ENCODE data around the gene KANK2.

The KANK2 gene

DNA sequence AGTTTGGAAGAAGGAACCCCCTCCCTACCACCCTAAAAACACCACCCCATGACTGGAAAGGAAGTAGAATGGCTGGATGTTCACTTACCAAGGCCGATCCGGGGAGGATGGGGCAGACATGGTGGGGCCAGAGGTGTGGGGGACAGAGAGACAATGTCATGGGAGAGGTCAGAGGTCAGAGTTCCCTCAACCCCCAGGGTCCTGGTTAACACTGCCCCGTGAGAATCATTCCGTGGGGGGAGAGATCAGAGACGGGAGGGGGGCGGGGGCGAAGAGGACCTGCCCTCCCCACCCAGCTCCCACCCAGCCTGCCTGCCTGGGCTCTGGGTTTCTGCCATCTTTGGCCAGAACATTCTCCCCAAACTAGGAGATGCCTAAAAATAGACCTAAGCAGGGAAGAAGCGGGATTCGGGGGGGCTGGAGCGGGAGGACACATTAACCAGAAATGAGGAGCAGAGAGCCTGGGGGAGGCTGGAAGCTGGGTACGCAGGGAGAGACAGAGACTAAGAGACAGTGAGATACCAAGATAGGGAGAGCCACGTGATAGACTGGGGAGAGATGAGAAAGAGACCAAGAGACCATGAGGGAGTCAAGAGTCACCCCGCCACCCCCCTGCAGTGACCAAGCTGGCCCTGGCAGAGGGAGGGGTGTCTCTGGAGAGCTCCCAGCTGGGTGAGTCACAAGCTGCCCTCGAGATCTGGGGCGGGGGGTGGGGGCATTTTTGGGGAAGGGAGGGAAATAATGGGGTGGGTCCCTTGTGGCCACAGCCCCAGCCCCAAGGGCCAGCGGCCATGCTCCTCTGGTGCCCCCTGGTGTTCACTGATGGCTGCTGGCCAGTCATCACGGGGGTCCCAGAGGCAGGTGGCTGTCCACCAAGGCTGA is 6.1 kb upstream of the KANK2 start:
- TF ChIP-seq, protein P1, sequence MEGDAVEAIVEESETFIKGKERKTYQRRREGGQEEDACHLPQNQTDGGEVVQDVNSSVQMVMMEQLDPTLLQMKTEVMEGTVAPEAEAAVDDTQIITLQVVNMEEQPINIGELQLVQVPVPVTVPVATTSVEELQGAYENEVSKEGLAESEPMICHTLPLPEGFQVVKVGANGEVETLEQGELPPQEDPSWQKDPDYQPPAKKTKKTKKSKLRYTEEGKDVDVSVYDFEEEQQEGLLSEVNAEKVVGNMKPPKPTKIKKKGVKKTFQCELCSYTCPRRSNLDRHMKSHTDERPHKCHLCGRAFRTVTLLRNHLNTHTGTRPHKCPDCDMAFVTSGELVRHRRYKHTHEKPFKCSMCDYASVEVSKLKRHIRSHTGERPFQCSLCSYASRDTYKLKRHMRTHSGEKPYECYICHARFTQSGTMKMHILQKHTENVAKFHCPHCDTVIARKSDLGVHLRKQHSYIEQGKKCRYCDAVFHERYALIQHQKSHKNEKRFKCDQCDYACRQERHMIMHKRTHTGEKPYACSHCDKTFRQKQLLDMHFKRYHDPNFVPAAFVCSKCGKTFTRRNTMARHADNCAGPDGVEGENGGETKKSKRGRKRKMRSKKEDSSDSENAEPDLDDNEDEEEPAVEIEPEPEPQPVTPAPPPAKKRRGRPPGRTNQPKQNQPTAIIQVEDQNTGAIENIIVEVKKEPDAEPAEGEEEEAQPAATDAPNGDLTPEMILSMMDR (IDR thresholded peaks at IDR 0.05; ENCODE audit: extremely low read depth, insufficient read depth, missing control alignments) = peak; percentile 89
- in situ Hi-C loops (cut with MboI; ENCODE audit: low pct_unique_long_range_greater_than_20kb, low sequenced_read_pairs, unreplicated experiment) = no loop called here
- peak; percentile 84 for DNase-seq (ENCODE audit: low spot score)

DNA sequence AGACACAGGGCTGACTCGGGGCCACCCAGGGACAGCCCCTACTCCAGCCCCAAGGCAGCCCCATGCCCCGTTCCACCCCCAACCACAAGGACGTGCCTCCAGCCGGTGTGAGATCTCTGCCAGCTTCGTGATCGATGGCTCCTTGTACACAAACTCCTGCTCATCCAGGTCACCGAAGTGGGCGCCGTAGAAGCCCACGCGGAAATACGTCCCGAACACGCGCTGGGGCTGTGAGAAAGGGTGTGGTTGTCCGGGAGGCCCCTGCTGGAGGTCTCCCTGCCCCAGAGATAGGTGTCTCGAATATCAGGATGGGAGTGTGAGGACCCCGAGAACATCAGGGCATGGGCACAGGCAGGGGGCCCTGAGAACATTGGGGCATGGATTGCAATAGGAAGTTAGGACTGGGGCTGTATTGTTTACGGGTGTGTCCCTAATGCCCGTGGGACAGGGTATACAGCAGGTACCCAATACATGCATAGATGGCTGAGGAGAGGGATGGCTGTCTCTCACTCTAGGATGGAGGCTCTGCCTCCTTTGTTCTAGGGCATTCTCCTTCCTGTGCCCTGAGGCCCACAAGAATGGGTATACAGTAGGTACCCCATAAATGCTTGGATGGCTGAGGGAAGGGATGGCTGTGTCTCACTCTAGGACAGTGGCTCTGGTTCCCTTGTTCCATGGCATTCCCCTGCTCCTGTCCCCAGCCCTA is 5.3 kb upstream of the KANK2 start:
- in situ Hi-C loops (cut with MboI; ENCODE audit: low pct_unique_long_range_greater_than_20kb, low sequenced_read_pairs, unreplicated experiment) = no loop called here
- DNase-seq (ENCODE audit: low spot score) = no peak
- TF ChIP-seq, protein P1 (IDR thresholded peaks at IDR 0.05; ENCODE audit: extremely low read depth, insufficient read depth, missing control alignments) = no peak

DNA sequence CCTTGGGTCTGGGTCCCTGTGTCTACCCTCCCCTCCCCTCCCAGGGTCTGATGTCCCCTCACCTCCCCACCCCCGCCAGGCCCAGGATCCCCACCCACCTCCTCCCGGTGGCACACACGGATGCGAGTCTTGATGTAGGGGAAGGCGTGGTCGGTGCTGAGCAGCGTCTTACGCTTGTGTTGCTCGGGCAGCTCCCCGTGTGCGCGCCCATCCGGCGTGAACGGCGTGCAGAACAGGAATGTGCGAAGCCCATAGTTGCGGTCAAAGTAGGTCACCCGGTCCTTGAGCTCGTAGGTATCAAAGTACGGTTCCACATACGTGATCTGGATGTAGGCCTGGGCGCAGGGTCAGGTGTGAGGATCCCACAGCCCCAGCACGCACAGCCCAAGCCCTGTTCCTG is 4.4 kb upstream of the KANK2 start:
- TF ChIP-seq, protein P1 (IDR thresholded peaks at IDR 0.05; ENCODE audit: extremely low read depth, insufficient read depth, missing control alignments) = no peak
- DNase-seq (ENCODE audit: low spot score) = no peak
- in situ Hi-C loops (cut with MboI; ENCODE audit: low pct_unique_long_range_greater_than_20kb, low sequenced_read_pairs, unreplicated experiment) = no loop called here

DNA sequence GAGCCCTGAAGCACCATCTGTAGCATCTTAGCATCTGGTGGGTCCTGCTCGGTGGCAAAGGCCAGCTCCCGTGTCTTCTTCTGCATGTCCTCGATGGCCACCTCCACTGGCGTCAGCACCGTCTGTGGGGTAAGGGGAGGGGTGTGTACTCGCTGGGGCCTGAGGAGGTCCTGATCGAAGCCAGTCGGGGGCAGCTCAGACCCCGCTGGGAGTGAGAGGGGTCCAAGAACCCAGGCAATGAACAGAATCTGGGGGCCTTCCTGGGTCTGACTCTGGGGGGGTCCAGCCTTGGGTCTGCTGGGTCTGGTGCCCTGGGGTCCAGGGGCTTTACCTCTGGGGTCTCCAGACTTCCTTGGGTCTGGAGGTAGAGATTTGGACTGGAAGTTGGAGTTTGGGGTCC is 3.6 kb upstream of the KANK2 start:
- in situ Hi-C loops (cut with MboI; ENCODE audit: low pct_unique_long_range_greater_than_20kb, low sequenced_read_pairs, unreplicated experiment) = no loop called here
- TF ChIP-seq, protein P1 (IDR thresholded peaks at IDR 0.05; ENCODE audit: extremely low read depth, insufficient read depth, missing control alignments) = no peak
- no peak for DNase-seq (ENCODE audit: low spot score)

DNA sequence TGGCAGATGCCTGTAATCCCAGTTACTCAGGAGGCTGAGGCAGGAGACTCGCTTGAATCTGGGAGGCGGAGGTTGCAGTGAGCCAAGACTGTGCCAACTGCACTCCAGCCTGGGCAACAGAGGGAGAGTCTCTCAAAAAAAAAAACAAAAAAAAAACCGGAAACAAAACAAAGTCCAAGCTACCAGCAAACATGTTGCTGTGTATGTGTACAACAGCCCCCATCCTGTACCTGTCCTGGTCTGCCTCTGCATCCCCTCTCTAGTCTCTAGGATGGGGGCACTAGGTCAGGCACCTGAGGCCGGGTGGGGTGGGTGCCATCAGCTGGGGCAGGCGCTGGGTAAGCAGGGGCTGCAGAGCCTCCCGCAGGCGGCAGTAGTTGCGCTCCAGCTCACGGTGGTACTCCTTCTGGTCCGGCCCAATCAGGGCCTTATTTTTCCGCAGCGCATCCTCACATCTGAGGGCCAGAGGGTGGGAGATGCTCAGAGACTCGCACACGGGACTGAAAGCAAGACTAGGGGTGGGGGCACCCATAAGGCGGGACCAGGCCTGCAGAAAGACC is 2.8 kb upstream of the KANK2 start:
- TF ChIP-seq, protein P1 (IDR thresholded peaks at IDR 0.05; ENCODE audit: extremely low read depth, insufficient read depth, missing control alignments) = no peak
- no peak for DNase-seq (ENCODE audit: low spot score)
- in situ Hi-C loops (cut with MboI; ENCODE audit: low pct_unique_long_range_greater_than_20kb, low sequenced_read_pairs, unreplicated experiment) = no loop called here

DNA sequence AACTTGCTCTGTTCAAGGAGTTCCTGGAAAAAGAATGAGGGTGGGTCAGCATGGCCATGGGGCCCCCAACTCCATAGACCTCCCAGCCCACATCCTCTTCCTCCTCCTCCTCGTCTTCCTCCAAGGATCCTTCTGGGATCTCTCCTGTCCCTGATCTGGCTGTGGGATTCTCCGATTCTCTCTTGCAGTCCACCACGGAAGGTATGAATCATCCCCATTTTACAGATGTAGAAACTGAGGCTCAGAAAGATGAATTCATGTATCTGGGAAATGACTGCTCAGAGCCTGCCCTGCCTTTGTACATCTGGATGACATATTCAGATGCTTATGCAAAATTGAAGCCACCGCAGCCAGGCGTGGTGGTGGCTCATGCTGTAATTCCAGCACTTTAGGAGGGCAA is 2.2 kb upstream of the KANK2 start:
- in situ Hi-C loops (cut with MboI; ENCODE audit: low pct_unique_long_range_greater_than_20kb, low sequenced_read_pairs, unreplicated experiment) = no loop called here
- DNase-seq (ENCODE audit: low spot score) = no peak
- TF ChIP-seq, protein P1 (IDR thresholded peaks at IDR 0.05; ENCODE audit: extremely low read depth, insufficient read depth, missing control alignments) = no peak

Measured in GM13977 (cell line).